Activated CD4-positive, CD25-positive, alpha-beta regulatory T cell treated with anti-CD3 and anti-CD28 coated beads, Interleukin-2, amount 50 U/mL, for 72 hours (primary cell): ENCODE data around the gene DENND1A.
"Not testable (repeated sequence)": the region's sequence is repeated elsewhere in the genome, so short reads cannot be mapped to it uniquely, and the experiment has no call there.

ENCODE experiments used
- DNase-seq: peaks from one replicate; pipeline ENCODE4 v3.0.0; 2021

Gene DENND1A

GRCh38 chr9:123346826-123347225 lies 583.1 kb downstream of the DENND1A start:
- no peak for DNase-seq

GRCh38 chr9:123346026-123346425 lies 583.9 kb downstream of the DENND1A start:
- no peak for DNase-seq

GRCh38 chr9:123345567-123345955 lies 584.4 kb downstream of the DENND1A start:
- no peak for DNase-seq

GRCh38 chr9:123344192-123344949 lies 585.6 kb downstream of the DENND1A start:
- DNase-seq, result no peak

- no peak for DNase-seq
Observed at GRCh38 chr9:123343443-123344191, 586.3 kb downstream of the DENND1A start.

- no peak for DNase-seq
Observed at GRCh38 chr9:123342247-123342646, 587.7 kb downstream of the DENND1A start.

- no peak for DNase-seq
Observed at GRCh38 chr9:123341816-123342215, 588.1 kb downstream of the DENND1A start.

- DNase-seq, result peak; percentile 43
Observed at GRCh38 chr9:123339666-123340510, 590.0 kb downstream of the DENND1A start.

- DNase-seq, result peak; percentile 73
Observed at GRCh38 chr9:123338710-123339665, 590.9 kb downstream of the DENND1A start.

GRCh38 chr9:123337971-123338370 lies 592.0 kb downstream of the DENND1A start:
- no peak for DNase-seq

- DNase-seq, result no peak
Observed at GRCh38 chr9:123336959-123337358, 593.0 kb downstream of the DENND1A start.

GRCh38 chr9:123336449-123336848 lies 593.5 kb downstream of the DENND1A start:
- no peak for DNase-seq

GRCh38 chr9:123335986-123336329 lies 594.0 kb downstream of the DENND1A start:
- no peak for DNase-seq

GRCh38 chr9:123335193-123335985 lies 594.5 kb downstream of the DENND1A start:
- DNase-seq, result no peak

GRCh38 chr9:123334639-123335038 lies 595.3 kb downstream of the DENND1A start:
- no peak for DNase-seq

GRCh38 chr9:123333058-123333669 lies 596.8 kb downstream of the DENND1A start:
- DNase-seq, result not testable (repeated sequence)

GRCh38 chr9:123331346-123332060 lies 598.4 kb downstream of the DENND1A start:
- no peak for DNase-seq
